ENCODE data around the gene DNAH6. TPM values are rescaled to one million over a fixed set of nuclear protein-coding genes. Genes with fewer than 3 reads are reported as not detected.

The DNAH6 gene
- total RNA-seq, 1 experiment from 2014 or later, result not detected

GRCh38 chr2:84687498-84688149 is 171.3 kb downstream of the DNAH6 start:
- DNase-seq (ENCODE audit: low read depth), result no peak

GRCh38 chr2:84690225-84690624 is 173.9 kb downstream of the DNAH6 start:
- DNase-seq (ENCODE audit: low read depth), result no peak

GRCh38 chr2:84694088-84694622 is 177.9 kb downstream of the DNAH6 start:
- no peak for DNase-seq (ENCODE audit: low read depth)

DNA sequence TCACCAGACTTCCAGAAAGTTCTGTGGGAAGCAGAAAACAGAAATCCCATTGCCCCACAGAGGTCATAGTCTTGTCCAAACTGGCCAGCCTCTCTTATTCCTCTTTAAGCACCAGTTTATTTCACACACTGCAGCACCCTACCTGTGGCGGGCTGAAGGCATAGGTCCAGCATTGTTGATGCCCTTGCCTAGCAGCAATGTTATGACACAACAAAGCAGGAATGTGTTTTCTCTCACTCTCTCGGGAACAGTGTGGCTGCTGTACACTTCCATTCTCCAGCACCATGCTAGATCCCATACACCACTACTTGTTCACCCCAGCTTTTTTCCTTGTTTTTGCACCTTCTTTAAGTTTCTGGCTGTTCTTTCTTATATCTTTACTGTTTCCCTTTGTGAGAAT is 181.6 kb downstream of the DNAH6 start:
- DNase-seq (ENCODE audit: low read depth), result no peak

DNA sequence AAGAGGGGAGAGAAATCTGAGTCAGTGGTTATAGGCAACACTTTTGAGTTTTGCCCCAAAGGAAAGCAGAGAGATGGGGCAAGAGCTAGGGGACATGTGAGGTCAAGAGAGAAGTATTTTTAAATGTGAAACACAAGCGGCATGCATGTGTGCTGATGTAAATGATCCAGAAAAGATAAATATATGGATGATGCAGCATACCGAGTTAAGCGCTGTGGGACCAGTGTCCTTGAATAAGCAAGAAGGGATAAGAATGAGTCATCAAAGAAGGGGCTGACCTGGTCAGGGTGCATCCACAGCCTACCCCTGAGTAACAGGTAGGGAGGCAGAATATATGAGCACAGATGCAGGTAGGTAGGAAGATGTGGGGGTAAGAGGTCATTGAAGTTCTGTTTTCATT is 183.7 kb downstream of the DNAH6 start:
- no peak for DNase-seq (ENCODE audit: low read depth)

GRCh38 chr2:84701880-84702279 is 185.6 kb downstream of the DNAH6 start:
- DNase-seq (ENCODE audit: low read depth), result peak; percentile 70

DNA sequence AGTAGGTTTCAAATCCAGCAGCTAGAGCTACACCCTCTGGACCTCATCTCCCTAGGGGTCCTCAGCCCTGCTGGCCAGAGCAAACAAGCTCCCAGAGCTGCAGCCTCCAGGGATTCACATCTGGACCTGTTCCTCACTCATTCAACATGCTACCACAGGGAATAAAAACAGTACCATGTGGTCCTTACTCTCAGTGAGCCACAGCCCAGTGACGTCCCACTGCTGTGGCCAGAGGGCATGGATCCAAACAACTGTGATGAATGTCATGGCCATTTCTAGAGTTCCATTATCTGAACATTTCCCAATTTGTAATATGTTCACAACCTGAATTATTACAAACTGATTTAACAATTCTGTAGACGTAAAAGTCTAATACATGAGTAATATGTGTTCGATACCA is 186.6 kb downstream of the DNAH6 start:
- no peak for DNase-seq (ENCODE audit: low read depth)

DNA sequence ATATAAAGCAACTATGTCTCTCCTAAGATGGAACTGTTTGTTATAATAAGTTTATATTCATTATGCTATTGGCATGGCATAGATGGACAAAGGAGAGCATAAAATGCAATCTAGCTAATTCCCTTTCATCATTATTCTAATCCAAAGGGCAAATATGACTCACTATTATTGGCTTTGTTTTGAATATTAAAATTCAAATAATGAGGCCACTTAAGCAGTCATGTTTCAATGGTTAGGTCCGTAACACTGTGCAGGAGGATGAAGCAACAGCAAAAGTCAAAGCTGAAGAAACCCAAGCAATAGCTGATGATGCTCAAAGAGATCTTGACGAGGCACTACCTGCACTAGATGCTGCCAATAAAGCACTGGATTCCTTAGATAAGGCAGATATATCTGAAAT is 187.5 kb downstream of the DNAH6 start:
- no peak for DNase-seq (ENCODE audit: low read depth)

- no peak for DNase-seq (ENCODE audit: low read depth)
Measured at GRCh38 chr2:84704505-84705244, 188.4 kb downstream of the DNAH6 start.

GRCh38 chr2:84705858-84706257 is 189.6 kb downstream of the DNAH6 start:
- no peak for DNase-seq (ENCODE audit: low read depth)

DNA sequence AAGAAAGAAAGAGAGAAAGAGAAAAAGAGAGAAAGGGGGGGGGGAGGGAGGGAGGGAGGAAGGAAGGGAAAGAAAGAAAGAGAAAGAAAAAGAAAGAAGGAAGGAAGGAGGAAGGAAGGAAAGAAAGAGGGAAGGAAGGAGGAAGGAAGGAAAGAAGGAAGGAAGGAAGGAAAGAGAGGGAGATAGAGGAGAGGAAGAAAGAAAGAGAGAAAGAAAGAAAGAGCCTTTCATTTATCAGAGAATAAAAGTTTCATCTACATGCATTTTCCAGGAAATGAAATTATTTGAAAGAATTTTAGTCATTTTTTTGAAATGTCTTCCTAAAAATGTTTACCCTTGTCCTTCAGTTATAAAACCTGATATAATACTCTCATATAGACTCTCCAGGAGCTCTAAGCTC is 192.1 kb downstream of the DNAH6 start:
- DNase-seq (ENCODE audit: low read depth), result no peak

GRCh38 chr2:84711651-84712050 is 195.4 kb downstream of the DNAH6 start:
- no peak for DNase-seq (ENCODE audit: low read depth)

- peak; percentile 18 for DNase-seq (ENCODE audit: low read depth)
Measured at GRCh38 chr2:84713441-84713840, 197.1 kb downstream of the DNAH6 start.

DNA sequence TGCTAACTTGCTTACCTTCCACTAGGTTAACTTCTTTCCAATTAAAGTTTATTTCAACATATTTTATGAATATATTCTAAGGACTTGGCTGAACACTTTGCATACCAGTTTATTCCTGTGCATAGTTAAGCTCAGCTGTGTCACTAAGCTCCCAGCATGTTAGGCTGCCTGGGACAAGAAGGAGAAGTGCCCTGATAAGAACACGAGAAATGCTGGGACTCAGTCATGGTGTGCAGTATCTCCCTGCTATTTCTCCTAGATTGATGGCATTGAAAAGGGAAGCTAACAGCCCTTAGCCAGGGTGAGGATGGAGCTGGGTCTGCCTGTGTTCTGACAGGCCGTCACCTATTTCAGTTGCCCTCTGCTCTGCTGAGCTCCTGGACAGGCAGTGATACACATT is 200.3 kb downstream of the DNAH6 start:
- DNase-seq (ENCODE audit: low read depth), result no peak

- DNase-seq (ENCODE audit: low read depth), result no peak
Measured at GRCh38 chr2:84717302-84717701, 201.0 kb downstream of the DNAH6 start.

DNA sequence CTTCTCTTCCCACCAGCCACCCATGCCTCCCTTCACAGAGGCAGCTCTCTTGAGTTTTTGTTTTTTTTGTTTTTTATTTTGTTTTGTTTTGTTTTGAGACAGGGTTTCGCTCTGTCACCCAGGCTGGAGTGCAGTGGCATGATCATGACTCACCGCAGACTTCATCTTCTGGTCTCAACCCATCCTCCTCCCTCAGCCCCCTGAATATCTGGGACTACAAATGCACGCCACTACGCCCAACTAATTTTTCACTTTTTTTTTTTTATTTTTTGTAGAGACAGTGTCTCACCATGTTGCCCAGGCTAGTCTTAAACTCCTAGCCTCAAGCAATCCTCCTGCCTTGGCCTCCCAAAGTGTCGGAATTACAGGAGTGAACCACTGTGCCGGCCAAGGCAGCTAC is 203.1 kb downstream of the DNAH6 start:
- no peak for DNase-seq (ENCODE audit: low read depth)

GRCh38 chr2:84723831-84724230 is 207.5 kb downstream of the DNAH6 start:
- no peak for DNase-seq (ENCODE audit: low read depth)

- DNase-seq (ENCODE audit: low read depth), result no peak
Measured at GRCh38 chr2:84725717-84726116, 209.4 kb downstream of the DNAH6 start.

DNA sequence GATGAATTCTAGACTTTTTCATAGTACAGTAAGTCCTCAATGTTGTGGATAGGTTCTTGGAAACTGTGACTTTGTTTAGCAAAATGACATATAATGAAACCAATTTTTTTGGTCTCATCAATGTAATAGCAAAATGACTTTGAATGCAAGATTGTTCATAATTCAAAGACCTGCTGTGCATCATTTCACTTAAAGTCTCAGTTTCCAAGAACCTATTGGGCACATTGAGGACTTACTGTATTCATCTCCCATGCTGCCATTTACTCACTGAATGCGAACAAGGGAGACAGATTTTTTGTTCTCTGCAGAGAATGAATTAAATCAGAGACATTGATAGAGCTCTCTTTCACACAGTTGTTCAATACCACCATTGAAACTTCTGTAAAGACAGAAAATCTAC is 211.0 kb downstream of the DNAH6 start:
- DNase-seq (ENCODE audit: low read depth), result no peak

DNA sequence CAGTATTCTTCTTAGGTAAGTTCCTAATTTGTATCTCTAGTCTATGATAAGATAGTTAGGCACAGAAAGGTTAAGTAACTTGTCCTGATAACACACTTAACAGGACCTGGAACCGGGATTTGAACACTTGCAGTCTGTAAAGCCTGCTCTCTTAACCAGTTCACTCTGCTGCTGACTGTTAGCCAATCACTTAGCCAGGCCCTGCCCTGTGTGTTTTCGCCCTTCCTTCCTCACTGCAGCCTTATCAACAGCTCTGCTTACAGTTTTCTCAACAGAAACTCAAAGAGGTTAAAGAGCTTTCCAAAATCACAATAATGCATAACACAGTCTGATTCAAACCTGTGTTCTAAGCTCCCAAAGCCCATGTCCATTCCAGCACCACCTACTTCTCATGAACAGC is 212.9 kb downstream of the DNAH6 start:
- no peak for DNase-seq (ENCODE audit: low read depth)

DNA sequence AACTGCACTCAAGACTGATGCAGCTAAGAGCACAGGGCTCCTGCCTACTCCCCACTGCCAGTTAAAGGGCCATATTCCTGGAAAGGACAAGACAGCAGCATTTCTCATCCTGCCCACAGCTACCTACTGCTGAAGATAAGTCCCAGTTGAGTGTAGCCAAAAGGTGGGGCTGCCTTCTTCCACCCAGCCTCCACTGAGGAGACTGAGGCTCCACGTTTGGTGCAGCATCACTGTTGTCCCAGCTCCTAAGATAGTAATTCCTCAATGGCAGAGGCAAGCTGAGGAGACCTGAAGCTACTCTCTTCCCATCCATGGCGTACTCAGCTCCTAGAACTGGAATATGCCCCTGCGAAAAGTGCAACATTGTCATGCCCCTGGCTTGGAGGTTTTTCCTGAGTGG is 214.9 kb downstream of the DNAH6 start:
- no peak for DNase-seq (ENCODE audit: low read depth)

DNA sequence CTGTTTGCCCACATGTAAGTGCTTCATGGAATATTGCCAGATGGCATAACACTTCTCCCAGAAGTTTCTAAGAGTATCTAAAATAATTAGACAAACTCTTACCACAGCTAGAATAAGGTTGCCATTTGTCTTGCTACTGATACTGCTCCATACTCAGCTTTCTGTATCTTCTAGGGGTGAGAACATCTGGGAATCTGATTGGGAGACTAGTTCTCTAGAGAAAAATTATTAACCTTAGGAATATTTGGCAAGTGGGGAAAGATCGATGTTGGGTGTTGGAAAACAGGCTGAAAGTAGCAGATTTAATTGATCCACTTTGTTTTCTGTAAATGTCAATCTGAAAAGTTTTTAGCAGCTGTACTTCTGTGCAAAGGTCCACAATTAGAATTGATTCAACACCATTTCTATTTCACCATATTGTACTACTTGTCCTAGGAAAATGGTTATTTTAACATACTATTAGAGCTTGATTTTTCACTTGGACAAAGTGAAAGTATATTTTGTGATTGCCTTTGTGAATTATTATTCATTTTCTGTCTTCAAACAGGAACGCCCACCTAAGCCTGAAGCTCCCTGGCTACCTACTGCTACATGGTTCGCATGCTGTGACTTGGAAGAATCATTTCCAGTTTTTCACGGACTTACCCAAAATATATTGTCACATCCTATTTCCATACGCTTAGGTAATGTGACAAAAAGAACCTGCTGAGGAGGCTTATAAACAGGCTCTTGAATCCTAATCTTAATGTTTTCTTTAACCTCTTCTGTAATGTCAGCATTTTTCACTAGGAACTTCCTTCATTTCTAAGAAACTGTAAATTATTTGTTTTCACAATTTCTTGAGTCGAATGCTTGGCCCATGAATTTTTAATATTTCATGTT is 216.8 kb downstream of the DNAH6 start:
- DNase-seq (ENCODE audit: low read depth), result no peak
